Measurements from ENCODE around the gene CCL27. TPM values are rescaled to one million over a fixed set of nuclear protein-coding genes. Genes with fewer than 3 reads are reported as not detected.

The CCL27 gene
- polyA plus RNA-seq (ENCODE audit: insufficient read length in 4 of 4): under 1 TPM in 3 of 4 donors, not detected in 1; 0.23 to 0.44 (median 0.41) TPM

- DNase-seq (ENCODE audit: low read depth in 4 of 4, low spot score in 2 of 4): no peak
These were observed at the start of gene CCL27 for GRCh38 chr9:34662526-34663302. Gene CCL27, minus strand, starts transcription at chr9:34662657. Its CDS starts 24 bp downstream, at chr9:34662633.

- DNase-seq (ENCODE audit: low read depth in 4 of 4, low spot score in 2 of 4): no peak
These were observed 49.7 kb upstream of the CCL27 start for GRCh38 chr9:34712140-34712539.

GRCh38 chr9:34710023-34710422 lies 47.6 kb upstream of the CCL27 start, which contains the start of gene CCL21:
Gene CCL21, minus strand, starts transcription at chr9:34710136. Its CDS starts 70 bp downstream, at chr9:34710066.
- peak in 1 of 4 donors; percentile 37 for DNase-seq (ENCODE audit: low read depth in 4 of 4, low spot score in 2 of 4)

- no peak for DNase-seq (ENCODE audit: low read depth in 4 of 4, low spot score in 2 of 4)
These were observed 46.9 kb upstream of the CCL27 start for GRCh38 chr9:34709196-34709978.

- DNase-seq (ENCODE audit: low read depth in 4 of 4, low spot score in 2 of 4): no peak
These were observed 44.7 kb upstream of the CCL27 start for GRCh38 chr9:34707130-34707529.

- peak; percentile 45 to 65 (median 50) for DNase-seq (ENCODE audit: low read depth in 4 of 4, low spot score in 2 of 4)
These were observed 39.6 kb upstream of the CCL27 start for GRCh38 chr9:34701769-34702736.

- peak in 2 of 4 donors; percentile 31 to 61 for DNase-seq (ENCODE audit: low read depth in 4 of 4, low spot score in 2 of 4)
These were observed 38.7 kb upstream of the CCL27 start for GRCh38 chr9:34701023-34701768.

GRCh38 chr9:34694811-34695210 lies 32.4 kb upstream of the CCL27 start:
- DNase-seq (ENCODE audit: low read depth in 4 of 4, low spot score in 2 of 4): no peak

GRCh38 chr9:34693560-34693959 lies 31.1 kb upstream of the CCL27 start:
- no peak for DNase-seq (ENCODE audit: low read depth in 4 of 4, low spot score in 2 of 4)

- no peak for DNase-seq (ENCODE audit: low read depth in 4 of 4, low spot score in 2 of 4)
These were observed 29.5 kb upstream of the CCL27 start for GRCh38 chr9:34691936-34692315.

GRCh38 chr9:34690983-34691935 lies 28.8 kb upstream of the CCL27 start, which contains the start of gene CCL19:
Gene CCL19, minus strand, starts transcription at chr9:34691276. Its CDS starts 137 bp downstream, at chr9:34691139.
- DNase-seq (ENCODE audit: low read depth in 4 of 4, low spot score in 2 of 4): no peak

GRCh38 chr9:34689512-34689911 lies 27.1 kb upstream of the CCL27 start:
- DNase-seq (ENCODE audit: low read depth in 4 of 4, low spot score in 2 of 4): no peak

GRCh38 chr9:34689116-34689470 lies 26.6 kb upstream of the CCL27 start:
- no peak for DNase-seq (ENCODE audit: low read depth in 4 of 4, low spot score in 2 of 4)

- DNase-seq (ENCODE audit: low read depth in 4 of 4, low spot score in 2 of 4): no peak
These were observed 26.1 kb upstream of the CCL27 start for GRCh38 chr9:34688329-34689115.

- DNase-seq (ENCODE audit: low read depth in 4 of 4, low spot score in 2 of 4): no peak
These were observed 25.0 kb upstream of the CCL27 start for GRCh38 chr9:34687276-34688030.

GRCh38 chr9:34686732-34687131 lies 24.3 kb upstream of the CCL27 start:
- DNase-seq (ENCODE audit: low read depth in 4 of 4, low spot score in 2 of 4): no peak

- DNase-seq (ENCODE audit: low read depth in 4 of 4, low spot score in 2 of 4): no peak
These were observed 23.8 kb upstream of the CCL27 start for GRCh38 chr9:34686231-34686630.

All from left renal cortex interstitium (tissue), 4 donors.